Activated naive CD4-positive, alpha-beta T cell treated with Interleukin-2 at 50 U/mL for 16 hours (primary cell): Measurements from ENCODE around the gene SUPT5H.
"Not testable (repeated sequence)": the region's sequence is repeated elsewhere in the genome, so short reads cannot be mapped to it uniquely, and the experiment has no call there.

Experiments used
- DNase-seq: peaks from one replicate; pipeline ENCODE4 v3.0.0-alpha.2; 2020

SUPT5H gene

DNA sequence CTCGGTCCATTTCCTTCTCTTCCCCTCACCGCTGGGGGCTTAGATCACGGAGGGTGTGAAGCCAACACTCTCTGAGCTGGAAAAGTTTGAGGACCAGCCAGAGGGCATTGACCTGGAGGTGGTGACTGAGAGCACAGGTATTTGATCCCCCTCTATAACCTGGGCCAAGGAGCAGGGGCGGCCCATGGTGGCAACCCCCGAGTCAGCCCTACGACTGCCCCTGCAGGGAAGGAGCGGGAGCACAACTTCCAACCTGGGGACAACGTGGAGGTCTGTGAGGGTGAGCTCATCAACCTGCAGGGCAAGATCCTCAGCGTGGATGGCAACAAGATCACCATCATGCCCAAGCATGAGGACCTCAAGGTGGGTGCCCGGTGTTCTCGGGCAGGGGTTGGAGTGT is 23.7 kb downstream of the SUPT5H start:
- no peak for DNase-seq

DNA sequence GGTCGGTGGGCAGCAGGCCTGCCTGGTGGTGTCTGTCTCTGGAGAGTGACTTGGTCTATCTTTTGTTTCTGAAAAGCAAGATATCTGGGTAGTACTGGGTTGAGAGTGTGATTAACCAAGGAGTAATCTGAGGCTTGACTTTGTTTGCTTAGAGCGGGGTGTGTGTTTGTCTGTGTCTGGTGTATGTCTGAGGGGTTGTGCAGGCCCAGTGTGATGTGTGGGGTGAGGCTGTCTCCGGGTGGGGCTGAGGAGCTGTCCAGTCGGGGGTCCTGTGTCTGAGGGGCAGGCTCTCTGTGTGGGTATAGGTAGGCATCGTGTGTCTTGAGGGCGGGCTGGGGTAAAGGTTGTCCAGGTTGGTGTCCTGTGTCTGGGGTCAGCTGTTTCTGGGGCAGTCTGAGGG is 24.2 kb downstream of the SUPT5H start:
- DNase-seq, result no peak

DNA sequence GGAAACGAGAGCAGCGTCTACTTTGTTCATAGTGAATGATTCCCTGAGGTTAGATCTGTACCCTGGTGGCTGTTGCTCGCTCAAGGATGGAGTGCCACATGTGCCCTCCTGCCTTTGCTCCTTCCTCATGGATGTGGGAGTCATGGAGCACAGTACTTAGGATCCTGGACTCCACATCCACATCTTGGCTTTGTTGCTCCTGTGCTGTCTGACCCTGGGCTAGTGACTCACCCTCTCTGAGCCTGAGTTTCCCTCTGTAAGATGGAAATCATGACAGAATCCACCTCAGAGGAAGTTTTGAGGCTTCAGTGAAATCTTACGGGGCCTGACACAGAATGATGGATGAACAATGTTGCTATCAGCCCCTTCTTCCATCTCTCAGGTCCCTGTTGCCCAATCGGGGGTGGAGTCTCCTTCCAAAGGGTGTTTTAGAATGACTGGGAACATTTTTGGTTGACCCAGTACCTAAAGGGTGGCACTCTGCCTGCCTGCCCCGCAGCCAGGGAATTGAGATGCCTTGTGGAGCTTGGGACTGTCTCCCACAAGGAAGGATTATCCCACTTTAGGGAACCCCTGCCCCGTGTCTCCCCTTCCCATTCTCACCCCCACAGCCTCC is 25.4 kb downstream of the SUPT5H start:
- no peak for DNase-seq

DNA sequence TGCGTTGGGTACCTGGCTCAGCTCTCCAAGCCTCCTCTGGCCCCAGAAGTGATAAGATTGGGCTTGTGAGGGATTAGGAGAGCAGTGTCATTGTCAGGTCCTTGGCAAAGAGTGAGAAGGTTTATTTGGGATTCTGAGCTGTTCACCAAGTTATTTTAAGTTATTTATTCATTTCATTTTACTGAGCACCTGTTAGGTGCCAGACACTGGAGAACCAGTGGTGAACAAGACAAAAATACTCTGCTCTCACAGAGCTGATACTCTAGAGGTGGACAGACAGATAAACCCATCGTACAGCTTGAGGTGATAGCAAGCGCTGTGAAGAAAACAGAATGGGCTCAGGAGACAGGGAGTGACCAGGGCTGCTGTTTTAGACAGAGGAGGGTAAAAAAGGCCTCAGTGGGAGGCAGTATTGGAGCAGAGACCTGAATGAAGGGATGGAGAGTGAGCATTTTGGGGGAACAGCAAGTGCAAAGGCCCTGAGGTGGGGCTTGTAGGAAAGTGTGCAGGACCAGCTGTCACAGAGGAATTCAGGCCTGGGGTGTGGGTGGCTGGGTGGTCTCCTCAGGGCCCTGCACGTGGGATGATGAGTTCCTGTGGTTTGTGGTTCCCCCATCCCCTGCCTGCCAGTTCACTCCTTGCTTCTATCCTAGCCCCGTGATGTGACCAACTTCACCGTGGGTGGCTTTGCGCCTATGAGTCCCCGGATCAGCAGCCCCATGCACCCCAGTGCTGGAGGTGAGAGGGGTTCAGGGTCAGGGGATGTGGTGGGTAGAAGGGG is 26.6 kb downstream of the SUPT5H start:
- DNase-seq, result no peak

DNA sequence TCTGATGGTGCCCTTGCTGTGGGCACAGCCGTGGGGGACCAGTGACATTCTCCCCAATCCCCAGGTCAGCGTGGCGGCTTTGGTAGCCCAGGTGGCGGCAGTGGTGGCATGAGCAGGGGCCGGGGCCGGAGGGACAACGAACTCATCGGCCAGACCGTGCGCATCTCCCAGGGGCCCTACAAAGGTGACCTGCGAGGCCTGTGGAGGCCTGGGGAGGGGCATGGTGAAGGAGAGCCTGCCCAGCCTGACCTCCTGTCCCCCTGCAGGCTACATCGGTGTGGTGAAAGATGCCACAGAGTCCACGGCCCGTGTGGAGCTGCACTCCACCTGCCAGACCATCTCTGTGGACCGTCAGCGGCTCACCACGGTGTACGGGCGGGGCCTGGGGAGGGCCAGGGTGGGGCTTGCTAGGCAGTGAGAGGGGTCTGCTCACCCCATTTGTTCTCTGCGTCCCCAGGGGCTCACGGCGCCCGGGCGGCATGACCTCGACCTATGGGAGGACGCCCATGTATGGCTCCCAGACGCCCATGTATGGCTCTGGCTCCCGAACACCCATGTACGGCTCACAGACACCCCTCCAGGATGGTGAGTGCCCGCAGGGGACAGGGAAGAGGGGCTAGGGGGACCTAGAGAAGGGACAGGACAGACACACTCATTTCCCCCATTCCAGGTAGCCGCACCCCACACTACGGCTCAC is 27.5 kb downstream of the SUPT5H start:
- DNase-seq, result no peak

DNA sequence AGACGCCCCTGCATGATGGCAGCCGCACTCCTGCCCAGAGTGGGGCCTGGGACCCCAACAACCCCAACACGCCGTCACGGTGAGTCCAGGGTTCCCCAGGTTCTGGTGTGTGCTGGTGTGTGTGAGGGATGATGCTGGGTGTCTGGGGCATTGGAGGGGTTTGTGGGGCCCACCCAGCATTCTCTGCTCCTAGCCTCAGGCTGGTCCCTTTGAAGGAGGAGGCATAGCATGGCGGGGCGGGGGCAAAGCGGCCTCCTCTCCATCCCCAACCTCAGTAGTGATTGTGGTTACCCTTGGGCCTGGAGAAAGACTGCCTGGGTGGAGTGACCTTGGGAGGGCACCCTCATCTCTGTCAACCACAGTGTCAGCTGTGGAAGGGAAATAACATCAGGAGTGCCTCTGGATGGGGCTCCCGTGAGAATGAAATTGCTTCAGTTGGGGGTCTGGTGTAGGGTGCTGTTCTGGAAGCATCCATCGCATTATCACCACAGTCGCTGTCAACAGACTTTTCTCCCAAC is 28.1 kb downstream of the SUPT5H start:
- no peak for DNase-seq

DNA sequence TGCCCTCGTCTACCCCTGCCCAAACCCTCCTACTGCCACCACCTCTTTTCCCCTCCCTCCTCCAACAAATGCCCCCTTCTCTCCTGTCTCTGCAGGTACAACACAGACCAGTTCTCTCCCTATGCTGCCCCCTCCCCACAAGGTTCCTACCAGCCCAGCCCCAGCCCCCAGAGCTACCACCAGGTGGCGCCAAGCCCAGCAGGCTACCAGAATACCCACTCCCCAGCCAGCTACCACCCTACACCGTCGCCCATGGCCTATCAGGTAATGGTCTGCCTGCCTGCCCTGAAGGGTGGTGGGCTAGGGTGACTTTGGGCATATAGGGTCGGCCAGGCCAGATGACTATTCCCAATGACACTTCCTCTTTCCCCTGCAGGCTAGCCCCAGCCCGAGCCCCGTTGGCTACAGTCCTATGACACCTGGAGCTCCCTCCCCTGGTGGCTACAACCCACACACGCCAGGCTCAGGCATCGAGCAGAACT is 28.8 kb downstream of the SUPT5H start:
- DNase-seq, result peak; percentile 77

DNA sequence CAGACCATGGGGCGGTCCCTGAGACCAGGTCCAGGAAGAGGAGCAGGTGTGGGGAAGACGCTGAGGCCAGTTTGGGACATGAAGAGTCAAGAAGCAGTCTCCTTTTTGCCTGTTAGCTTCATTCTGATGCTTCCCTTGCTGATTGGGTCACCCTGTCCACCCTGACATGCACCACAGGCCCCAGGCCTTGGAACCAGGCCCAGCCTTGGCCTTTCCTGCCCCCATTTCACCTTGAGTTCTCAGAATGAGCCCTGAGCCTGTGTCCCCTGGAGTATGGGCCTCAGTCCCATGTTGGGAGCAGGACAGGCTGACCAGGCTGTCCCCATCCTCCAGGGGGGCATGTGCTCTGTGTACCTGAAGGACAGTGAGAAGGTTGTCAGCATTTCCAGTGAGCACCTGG is 30.4 kb downstream of the SUPT5H start:
- no peak for DNase-seq

DNA sequence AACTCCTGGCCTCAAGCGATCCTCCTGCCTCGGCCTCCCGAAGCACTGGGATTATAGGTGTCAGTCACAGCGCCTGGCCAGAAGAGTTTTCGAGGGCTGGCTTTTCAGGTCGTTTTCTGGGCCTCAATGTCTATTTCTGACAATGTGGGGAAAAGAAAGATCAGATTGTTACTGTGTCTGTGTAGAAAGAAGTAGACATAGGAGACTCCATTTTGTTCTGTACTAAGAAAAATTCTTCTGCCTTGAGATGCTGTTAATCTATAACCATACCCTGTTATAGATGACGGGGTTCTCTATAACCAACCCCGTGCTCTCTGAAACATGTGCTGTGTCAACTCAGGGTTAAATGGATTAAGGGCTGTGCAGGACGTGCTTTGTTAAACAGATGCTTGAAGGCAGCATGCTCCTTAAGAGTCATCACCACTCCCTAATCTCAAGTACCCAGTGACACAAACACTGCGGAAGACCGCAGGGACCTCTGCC is 34.0 kb downstream of the SUPT5H start:
- DNase-seq, result not testable (repeated sequence)

DNA sequence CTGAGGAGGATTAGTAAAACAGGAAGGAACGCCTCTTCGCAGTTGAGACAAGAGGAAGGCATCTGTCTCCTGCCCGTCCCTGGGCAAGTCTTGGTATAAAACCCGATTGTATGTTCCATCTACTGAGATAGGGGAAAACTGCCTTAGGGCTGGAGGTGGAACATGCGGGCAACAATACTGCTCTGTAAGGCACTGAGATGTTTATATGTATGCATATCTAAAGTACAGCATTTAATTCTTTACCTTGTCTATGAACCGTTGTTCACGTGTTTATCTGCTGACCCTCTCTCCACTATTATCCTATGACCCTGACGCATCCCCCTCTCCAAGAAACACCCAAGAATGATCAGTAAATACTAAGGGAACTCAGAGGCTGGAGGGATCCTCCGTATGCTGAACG is 34.5 kb downstream of the SUPT5H start:
- no peak for DNase-seq

DNA sequence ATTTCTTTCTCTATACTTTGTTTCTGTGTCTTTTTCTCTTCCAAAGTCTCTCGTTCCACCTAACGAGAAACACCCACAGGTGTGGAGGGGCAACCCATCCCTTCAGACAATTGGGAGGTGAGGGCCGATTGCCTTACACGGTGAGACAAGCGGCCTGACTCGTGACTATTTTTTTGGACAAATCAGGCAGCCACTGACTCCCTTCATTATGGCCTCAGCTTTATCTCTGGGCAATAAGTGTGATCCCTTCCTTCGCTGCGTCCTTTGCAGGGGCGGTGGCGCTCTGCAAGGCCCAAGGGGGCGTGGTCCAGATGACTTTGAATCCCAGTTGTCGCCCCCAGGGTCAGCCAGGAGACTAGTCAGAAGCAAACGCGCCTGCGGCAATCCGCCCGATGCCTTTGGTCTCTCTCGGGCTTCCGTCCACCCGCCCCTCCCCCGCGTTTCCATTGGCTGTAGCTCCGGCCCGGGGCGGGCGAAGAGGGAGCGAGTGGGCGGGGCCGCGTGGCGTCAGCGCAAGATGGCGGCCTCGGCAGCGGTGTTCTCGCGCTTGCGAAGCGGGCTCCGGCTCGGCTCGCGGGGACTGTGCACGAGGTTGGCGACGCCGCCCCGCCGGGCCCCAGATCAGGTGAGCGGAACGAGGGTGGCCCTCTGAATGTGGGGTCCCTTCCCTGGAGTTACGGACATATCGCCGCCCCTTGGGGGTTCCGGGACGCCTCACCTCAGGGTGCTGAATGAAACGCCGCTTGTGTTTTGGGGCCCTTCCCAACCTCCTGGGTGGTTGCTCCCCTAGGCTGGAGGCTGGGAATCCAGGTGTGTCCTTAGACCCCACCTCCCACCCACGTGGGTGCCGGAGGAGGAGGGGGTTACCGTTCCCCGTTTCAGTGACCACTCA is 35.2 kb downstream of the SUPT5H start, which contains the start of gene TIMM50:
Gene TIMM50, plus strand, starts transcription at position 502 of the 892 bp plus-strand sequence. Its CDS starts 16 bp downstream, at position 518.
- peak; percentile 97 for DNase-seq

DNA sequence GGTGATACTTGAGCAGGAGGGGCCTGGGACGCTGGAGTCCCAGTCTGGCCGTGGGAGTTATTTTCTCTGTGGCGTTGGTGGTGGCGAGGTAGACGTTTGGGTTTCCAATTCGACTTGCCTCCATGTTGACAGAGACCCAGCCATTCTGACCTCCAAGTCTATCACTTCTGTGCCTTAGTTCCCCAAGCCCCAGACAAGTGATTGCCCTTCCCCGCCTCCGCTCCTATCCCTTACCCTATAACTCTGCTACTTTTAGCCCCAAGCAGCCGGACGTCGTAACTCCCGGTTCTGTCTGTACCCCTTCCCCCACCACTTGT is 35.8 kb downstream of the SUPT5H start:
- DNase-seq, result no peak

DNA sequence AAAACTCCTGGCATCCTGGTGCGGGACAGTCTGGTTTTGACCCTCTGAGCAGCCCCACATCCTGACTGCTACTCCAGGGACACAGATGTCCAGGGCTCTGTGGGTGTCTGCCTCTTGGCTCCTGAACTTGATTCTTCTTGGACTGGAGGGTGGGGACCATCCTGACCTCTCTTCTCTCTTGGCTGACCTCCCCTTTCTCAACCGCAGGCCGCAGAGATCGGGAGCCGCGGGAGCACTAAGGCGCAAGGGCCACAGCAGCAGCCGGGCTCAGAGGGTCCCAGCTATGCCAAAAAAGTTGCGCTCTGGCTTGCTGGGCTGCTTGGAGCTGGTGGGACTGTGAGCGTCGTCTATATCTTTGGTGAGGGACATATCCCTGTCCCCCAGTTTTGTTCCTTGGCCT is 36.3 kb downstream of the SUPT5H start:
- no peak for DNase-seq

DNA sequence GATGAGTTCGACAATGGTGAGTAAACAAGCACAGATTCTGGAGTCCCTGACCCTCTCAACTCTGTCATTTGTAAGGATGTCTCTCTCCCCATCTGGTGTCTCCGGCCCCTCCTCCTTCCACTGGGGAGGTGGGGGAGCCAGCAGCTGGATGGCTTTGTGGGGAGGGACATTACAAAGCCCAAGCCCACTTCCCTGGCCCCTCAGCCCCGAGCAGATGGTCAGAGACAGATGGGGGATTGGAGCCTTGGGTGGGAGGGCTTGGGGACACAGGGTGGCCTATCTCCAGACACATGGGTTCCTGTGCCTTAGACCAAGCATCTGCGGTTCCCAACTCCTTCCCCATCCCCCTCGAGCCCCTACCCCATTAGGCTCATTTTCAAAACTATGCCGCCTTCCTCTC is 37.8 kb downstream of the SUPT5H start:
- no peak for DNase-seq

DNA sequence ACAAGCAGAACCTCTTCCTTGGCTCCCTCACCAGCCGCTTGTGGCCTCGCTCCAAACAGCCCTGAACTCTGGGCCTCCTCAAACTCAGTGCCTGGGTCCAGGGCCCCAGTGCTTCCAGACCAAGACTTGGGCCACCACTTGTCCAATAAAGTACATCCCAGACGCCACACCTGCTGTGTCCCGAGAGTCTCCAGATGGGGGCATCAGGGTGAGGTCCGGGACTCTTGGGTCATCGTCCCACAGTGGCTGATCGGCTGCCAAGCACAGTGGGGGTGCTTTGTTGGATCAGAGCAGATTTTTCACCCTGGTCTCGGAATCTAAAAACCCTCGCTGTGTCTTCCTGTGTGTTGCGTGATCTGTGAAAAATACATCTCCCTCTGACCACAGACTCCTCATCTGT is 44.4 kb downstream of the SUPT5H start:
- no peak for DNase-seq

DNA sequence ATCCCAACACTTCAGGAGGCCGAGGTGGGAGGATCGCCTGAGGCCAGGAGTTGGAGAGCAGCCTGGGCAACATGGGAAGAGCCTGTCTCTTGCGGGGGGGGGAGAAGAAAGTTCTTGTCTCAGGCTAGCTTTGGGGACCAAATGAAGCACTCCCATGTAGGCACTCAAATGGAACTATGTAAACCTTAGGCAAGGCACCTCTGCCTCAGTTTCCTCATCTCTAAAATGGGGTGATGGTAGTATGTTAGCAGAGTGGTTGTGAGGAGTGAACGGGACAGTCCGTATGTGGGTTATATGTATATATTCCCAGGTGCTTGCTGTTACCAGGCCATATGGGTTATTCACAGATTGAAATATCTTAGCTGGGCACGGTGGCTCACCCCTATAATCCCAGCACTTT is 46.8 kb downstream of the SUPT5H start:
- no peak for DNase-seq

DNA sequence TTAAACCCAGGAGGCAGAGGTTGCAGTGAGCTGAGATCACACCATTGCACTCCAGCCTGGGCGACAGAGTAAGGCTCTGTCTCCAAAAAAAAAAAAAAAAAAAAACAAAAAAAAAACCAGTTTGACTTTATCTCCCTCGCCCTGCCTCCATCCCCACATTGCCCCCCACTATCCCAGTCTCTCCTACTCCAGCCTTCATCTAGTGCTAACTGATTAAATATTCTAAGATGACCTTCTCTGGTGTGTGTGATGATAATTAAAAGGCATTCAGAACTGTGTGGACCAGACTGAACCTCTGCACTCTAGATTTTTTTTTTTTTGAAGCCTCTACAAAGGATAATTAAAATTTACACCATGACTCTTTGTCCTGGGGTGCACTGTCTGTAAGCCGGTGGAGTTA is 47.4 kb downstream of the SUPT5H start:
- no peak for DNase-seq

DNA sequence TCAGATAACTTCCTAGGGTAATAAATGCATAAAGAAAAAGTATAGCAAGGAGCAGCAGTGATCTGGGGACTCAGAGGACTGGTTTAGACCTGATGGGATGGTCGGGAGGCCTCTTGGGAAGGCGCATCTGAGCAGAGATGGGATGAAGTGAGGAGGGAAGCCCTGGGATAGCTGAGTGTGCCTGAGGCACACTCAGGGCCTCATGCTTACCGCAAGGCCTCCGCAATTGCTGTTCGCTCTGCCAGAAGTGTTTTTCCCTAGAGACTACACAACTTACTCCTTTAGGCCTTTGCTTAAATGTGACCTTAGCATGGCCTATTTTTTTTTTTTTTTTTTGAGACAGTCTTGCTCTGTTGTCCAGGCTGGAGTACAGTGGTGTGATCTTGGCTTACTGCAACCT is 49.3 kb downstream of the SUPT5H start:
- no peak for DNase-seq

DNA sequence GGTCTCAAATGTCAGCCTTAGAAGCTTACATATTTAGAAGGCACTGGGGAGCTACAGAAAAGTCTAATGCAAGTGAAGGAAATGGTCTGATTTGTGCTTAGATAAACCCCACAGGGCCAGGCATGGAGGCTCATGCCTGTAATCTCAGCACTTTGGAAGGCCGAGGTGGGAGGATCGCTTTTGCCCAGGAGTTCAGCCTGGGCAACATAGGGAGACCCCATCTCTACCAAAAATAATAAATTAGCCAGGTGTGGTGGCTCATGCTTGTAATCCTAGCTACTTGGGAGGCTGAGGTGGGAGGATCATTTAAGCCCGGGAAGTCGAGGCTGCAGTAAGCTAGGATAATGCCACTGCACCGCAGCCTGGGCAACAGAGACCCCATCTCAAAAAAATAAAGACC is 50.7 kb downstream of the SUPT5H start:
- DNase-seq, result no peak

DNA sequence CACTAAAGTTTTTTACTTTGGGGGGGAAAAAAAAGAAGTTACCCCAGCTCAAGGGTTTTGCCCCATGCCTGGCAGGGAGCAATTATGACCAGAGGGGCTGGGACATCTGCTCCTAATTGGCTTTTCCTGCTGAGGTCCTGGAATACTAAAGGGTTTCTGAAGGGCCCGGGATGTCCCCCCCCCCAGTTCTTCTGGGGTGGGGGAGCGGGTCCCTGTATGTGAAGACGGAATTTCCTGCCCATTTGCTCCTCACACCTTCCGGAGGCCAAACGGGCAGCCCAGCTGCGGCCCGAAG is 52.3 kb downstream of the SUPT5H start:
- no peak for DNase-seq

DNA sequence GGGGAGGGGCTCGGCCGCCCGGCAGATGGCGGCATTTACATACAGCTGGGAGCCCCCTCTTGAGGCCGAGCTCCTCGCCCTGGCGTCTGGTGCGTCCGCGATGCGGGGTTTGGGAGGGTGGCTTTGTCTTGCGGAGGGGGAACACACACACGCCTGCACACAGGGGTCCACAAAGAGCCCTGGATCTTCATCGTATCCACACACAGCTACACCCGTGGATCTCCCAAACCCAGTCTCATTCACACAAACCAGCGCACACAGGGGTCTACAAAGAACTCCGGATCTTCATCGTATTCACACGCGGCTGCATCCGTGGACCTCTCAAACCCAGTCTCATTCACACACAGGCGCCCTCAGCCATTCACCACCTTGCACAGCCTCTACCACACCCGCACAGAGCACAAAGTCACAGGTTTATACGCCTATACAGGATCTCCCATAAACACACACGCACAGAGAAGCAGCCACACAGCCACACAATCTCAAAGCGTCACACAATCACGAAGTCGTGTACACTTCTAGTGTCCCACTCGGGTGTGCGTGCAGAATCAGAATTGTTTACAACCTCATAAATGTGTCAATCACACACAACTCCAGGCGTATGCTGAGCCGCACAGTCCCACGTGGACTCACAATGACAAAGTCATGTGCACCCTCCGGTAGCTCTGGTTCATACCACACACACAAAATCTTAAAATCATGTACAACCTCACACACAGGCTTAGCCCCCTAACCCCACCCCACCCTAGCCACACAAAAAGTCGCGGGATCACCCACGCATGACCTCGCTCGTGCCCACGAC is 52.8 kb downstream of the SUPT5H start:
- peak; percentile 16 for DNase-seq
